ENCODE results near the gene ATP11C. TPM values are rescaled to one million over a fixed set of nuclear protein-coding genes. Genes with fewer than 3 reads are reported as not detected.
A peak's percentile ranks its signal among the peaks of the same experiment; 100 is the strongest.
"Not testable (repeated sequence)": the region's sequence is repeated elsewhere in the genome, so short reads cannot be mapped to it uniquely, and the experiment has no call there.

ATP11C gene
- total RNA-seq: 66.0 TPM

GRCh38 chrX:139932901-139933796 is at the start of gene ATP11C:
ATP11C (minus strand) TSS chrX:139933053; CDS start chrX:139932042, 1,011 bp downstream.
- DNase-seq: peak; percentile 62

GRCh38 chrX:139974471-139974870 is 41.6 kb upstream of the ATP11C start:
- no peak for DNase-seq

- DNase-seq: no peak
Measured at GRCh38 chrX:139972629-139973624, 40.1 kb upstream of the ATP11C start.

GRCh38 chrX:139972113-139972512 is 39.3 kb upstream of the ATP11C start:
- DNase-seq: no peak

- no peak for DNase-seq
Measured at GRCh38 chrX:139971394-139971749, 38.5 kb upstream of the ATP11C start.

GRCh38 chrX:139969286-139969685 is 36.4 kb upstream of the ATP11C start:
- DNase-seq: no peak

GRCh38 chrX:139967750-139968149 is 34.9 kb upstream of the ATP11C start:
- no peak for DNase-seq

GRCh38 chrX:139967300-139967699 is 34.4 kb upstream of the ATP11C start:
- DNase-seq: no peak

- not testable (repeated sequence) for DNase-seq
Measured at GRCh38 chrX:139966159-139966558, 33.3 kb upstream of the ATP11C start.

- no peak for DNase-seq
Measured at GRCh38 chrX:139965421-139965820, 32.6 kb upstream of the ATP11C start, which contains the start of gene CXorf66. CXorf66 (minus strand) TSS chrX:139965521; CDS start chrX:139965496, 25 bp downstream.

GRCh38 chrX:139961091-139961490 is 28.2 kb upstream of the ATP11C start:
- not testable (repeated sequence) for DNase-seq

GRCh38 chrX:139949703-139950102 is 16.9 kb upstream of the ATP11C start:
- DNase-seq: no peak

- no peak for DNase-seq
Measured at GRCh38 chrX:139945075-139945474, 12.2 kb upstream of the ATP11C start.

GRCh38 chrX:139936259-139936658 is 3.4 kb upstream of the ATP11C start:
- no peak for DNase-seq

- DNase-seq: no peak
Measured at GRCh38 chrX:139933904-139934303, 1.1 kb upstream of the ATP11C start.

GRCh38 chrX:139932073-139932900 is 566 bp downstream of the ATP11C start:
- DNase-seq: peak; percentile 8

- no peak for DNase-seq
Measured at GRCh38 chrX:139931646-139932072, 1.2 kb downstream of the ATP11C start.

GRCh38 chrX:139930916-139931645 is 1.8 kb downstream of the ATP11C start:
- DNase-seq: no peak

GRCh38 chrX:139930401-139930800 is 2.5 kb downstream of the ATP11C start:
- no peak for DNase-seq

GRCh38 chrX:139929876-139930275 is 3.0 kb downstream of the ATP11C start:
- DNase-seq: no peak

- no peak for DNase-seq
Measured at GRCh38 chrX:139924696-139925095, 8.2 kb downstream of the ATP11C start.
